GOT3 (cell line): Measurements from ENCODE around the gene FRMD4A.

Source experiments
- DNase-seq: peaks from one replicate; lab custom pipeline; 2025; ENCODE audit warnings: mixed read lengths; lab: John Stamatoyannopoulos, UW

FRMD4A gene

DNA sequence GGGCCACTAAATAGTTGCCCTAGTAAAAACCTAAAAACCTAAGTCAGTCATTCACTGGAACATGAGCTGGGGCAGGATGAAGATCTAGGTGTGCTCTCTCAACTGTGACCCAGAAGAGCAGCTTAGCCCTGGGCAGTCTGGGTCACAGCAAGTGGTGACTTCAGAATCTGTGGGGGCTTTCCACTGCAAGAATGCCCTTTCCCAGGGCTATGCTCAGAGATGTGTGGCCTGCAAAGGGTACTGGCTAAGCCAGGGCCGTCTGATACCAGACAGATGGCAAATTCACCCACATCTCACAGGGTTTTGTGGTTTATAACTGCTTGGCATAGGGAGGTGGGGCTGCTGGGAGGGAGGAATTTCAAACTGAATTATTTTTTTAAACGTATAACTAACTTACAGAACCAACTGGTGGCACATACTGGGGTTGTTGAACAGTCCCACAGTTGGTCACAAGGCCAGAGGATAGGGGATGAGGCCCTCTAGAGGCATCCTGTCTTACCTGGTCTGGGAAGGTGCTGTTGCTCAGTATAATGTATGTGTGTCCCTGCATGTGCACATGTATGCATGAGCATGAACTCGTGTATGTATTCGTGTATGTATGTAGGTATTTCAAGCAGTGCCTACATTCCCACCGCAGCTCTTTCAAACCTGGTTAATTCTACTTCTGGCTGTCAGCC lies 680.7 kb downstream of the FRMD4A start:
- DNase-seq = no peak

DNA sequence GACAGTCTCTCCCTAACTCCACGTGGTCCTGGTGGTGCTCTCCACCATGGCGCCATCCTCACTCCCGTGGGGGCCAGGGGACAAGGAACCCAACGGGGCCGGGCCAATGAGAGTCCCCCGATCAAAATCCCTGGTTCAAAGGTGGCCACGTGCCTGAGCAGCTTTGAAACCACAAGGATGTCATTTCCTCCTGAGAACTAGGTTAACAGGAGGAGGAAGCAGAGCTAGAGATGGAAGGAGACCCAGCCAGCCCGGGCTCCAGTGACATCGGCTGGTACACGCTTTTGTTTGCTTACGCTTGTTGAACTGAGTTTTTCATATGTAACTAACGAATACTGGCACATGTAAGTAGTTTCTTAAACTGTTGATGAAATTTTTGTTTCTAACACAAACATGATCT lies 682.3 kb downstream of the FRMD4A start:
- no peak for DNase-seq

DNA sequence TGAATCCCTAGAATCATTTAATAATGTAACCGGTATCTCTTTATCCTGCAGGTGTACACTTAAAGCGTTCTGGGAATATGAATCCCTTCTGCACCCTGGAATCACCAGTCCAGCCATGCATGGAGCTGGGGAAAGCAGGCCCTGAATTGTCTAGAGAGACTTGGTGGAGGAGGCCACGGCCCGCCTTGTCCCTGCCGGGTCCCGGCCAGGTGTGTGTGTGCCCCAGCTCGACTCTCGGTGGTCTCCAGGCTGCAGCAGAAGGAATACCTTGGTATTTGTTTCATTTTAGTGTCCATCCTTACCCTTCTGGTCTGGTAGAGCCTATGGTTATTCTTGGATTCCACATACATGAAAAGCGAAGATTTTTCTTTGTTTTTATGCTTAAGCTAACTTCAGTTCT lies 685.9 kb downstream of the FRMD4A start:
- DNase-seq = no peak

DNA sequence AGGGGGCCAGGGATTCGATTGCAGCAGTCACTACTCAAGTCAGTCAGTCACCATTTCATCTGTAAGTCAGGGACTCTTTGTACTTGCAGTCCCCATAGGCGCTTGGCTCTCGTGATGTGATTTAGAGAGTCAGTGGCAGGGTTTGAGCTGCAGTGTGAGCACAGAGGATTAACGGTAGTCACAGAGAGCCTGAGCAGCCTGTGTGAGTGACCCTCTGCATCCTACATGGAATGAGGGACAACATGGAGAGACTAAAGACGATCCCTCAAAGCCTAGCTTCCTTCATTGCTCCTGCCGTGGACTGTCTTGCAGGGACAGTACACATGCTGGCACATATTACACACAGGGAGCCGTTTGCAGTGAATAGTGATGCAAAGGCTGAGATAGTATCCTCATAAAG lies 687.7 kb downstream of the FRMD4A start:
- no peak for DNase-seq

DNA sequence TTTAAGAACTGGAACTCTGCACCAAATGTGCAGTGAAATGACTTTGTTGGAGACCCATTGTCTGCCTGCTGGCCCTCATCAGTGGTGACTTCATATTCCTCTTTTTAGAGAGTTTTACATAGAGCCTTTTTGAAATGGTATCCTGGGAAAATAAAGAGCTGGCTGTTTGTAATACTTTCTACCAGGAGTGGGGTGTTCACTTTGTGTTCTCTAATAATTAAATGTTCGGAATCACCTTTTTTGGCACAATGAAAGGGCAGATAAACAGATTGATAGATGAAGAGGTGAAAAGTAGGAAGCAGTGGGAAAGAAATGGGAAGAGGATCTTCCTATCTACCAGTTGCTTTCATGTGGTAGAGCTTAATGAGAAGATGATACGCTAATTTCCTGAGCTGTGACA lies 688.4 kb downstream of the FRMD4A start:
- no peak for DNase-seq

DNA sequence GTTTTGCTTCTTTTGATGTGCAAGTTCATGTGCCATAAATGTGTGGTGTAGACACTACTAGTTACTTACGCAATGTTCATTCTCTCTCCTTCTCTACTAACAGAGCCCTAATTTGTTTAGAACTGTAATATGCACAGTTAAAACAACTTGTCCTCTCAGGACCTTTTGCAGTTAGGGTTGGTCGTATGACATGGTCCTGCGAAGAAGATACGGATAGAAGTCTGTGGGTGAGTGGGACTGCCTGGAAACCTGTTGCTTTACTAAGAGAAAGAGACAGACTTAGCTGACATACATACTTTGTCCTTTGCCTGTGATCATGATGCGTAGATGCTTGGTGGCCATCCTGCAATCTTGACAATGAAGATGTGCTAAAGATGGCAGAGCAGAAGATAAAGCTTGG lies 692.8 kb downstream of the FRMD4A start:
- no peak for DNase-seq

DNA sequence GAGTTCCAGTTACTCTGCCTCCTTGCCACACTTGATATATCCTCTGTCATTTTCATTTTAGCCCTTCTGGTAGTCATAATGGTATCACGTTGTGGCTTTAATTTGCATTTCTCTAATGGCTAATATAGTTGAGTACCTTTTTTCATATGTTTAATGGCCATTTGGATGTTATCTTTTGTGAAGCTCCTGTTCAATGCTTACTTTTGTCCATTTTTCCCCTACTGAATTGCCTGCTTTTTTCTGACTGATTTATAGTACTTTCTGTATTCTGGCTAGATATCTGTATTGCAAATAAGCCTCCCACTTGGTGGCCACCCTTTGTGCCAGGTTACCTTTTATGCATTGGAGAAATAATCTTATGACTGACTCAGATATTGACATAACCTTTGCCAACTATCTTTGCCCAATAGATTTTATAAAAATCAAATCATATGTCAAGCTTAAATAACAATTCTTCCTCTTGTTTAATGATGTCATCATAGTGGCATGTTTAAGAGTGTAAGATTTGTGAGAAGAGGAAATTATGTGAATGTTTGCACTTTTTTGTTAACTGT lies 693.3 kb downstream of the FRMD4A start:
- DNase-seq = no peak

DNA sequence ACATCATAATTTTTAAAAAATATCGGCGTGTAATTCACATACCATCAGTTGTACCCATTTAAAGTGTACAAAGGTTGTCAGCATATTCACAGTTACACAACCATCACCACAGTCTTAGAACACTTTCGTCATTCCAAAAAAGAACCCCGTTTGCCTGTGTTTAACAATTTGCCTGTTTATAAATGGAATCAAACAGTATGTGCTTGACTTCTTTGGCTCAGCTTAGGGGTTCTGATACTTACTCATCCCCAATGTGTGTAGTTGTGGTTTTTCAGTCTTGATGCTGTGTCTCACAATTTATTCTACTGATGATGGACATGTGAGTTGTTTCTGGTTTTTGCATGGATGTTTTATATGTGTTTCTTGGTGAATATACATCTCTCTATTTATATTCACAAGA lies 693.9 kb downstream of the FRMD4A start:
- DNase-seq = no peak

DNA sequence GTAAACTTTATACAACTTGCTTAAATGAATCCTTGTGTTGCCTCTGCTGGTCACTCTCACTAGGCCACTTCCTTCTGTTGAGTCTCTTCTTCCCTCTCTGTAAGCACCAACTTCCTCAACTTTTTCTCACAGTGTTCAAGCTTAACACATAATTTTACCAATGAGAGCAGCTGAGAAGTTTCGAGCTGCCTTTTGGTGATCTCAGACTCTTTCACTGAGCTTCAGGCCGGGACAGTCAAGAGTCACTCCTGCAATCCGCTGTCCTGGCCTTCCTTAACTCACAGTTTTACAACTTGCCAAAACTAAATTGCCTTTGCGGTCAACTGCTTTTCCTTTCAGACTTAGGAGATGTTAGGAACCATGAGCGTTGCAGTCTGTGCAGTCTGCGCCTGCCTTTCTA lies 696.5 kb downstream of the FRMD4A start:
- DNase-seq = no peak

DNA sequence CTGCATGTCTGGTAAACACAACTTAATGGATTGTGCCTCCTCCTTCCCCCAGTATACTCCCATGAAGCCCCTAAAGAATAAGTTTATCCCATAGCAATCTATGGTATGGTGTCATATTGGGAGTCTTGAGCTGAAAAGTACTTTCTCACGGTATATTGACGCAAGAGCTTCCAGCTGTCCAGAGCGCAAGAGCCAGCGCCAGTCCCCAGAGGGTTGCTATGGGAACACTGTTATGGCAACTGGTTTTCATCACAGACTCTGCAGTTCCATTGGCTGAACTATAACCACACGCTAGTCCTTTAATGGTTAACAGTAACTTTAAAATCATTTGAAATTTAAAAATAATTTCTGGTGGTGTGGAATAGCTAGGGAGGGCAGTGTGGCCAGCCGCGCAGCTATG lies 697.0 kb downstream of the FRMD4A start:
- no peak for DNase-seq

DNA sequence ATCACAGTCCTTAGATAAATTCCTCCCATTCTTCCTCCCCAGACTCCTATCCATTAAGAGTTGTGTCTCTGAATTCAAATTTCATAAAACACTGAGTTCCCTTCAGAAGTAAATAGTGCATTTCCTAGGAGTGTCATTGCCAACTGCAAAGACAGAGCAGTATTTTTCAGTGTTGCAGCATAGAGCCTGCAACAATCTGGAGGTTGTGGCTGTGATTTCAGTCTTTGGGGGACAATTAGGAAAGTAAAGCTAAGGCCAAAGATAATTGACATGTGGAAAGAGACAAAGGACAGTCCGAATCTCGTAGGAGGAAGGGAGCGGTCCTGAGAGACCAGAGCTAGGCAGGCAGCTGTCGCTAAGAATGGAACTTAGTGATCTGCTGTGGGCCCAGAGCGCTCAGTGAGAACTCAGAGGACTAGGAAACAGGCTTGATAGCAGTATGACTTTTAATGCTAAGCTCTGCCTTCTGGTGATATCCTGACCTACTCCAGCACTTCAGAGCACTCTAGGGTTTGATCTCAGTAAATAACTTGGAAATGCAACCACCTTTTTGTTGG lies 697.8 kb downstream of the FRMD4A start:
- DNase-seq = no peak

DNA sequence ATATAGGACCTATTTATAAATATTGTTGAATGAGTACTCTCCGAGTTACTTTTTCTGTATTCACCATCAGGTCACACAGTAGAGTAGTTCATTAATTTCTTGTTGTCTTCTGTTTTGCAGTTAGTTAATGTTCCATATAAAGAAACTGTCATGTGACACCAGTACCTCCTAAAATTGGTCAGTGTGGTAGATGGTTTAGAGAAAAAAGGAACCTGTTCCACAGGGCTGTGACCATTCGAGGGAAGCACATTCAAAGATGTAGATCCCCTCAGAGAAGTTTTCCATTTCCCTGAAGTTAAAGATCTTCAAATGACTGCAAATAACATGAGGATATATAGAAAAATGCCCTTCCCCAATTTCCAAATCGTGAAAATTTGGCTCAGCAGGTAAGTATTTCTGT lies 698.3 kb downstream of the FRMD4A start:
- no peak for DNase-seq

DNA sequence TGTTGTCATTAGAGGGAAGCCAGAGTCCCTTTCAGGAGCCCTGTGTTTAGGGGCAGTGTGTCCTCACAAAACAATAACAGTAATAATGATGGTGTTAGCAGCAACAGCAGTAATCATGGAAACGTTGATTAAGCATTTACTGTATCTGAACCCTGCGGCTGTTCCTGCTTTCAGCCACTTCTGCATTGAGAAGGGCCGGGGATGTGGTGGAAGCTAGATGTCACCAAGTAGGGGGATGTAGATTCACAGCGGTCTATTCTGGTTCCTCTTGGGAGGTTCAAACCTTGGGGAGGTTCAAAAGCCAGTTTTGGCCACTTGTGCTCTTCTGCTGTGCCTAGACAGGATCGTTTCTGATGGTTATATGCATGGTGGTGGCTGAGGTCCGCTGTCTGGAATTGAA lies 699.1 kb downstream of the FRMD4A start:
- DNase-seq = no peak

DNA sequence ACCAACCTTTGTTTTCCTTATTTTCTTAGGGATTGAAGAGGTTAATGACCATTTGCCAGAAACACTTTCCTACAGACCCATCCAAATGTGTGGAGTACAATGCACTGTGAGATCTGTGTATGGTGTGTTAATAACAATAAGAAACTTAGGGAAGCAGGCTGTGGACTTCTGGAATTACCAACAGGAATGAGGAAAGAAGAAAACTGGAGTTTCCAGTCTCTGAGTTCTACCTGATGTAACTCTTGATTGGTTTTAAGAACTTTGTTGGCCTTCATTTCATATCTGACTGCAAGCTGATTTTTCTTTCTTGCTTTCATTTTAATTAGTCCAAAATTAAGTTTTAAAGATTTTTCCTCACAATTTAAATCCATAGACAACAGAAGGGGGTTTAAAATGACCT lies 700.5 kb downstream of the FRMD4A start:
- DNase-seq = no peak

DNA sequence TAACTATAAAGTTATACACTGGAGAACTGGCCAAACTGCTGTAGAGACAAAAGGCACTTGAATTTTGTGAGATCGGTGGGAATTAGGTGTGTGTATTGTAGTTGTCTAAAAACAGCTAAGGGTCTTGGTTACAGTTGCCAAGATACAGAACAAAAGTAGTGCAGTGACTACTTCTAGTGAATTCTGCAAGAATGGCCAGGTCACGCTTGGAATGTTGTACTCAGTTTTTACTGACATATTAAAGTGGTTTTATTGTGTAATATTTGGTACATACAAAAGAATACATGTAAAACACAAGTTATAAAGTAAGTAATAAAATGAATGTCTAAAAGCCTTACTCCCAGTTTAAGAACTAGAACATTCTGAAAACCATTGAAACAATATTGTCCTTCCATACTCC lies 701.6 kb downstream of the FRMD4A start:
- DNase-seq = no peak

DNA sequence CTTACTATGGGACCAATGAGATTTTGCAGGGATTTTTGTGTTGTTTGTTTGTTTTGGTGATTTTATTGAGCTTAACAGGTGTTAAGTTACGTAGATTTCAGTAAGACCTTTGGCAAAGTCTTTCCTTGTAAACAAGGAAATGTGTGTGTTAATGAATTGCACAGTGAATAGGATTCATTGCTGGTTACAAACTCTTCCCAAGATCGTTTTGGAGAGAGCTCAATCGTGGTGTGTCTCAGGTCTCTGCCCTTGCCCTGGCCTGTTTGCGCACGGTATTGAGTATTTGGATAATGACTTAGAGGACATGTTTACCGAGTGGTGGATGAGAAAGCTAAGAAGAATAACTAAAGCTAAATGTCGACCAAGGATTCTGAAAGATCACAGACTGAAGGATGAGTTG lies 702.1 kb downstream of the FRMD4A start:
- no peak for DNase-seq

DNA sequence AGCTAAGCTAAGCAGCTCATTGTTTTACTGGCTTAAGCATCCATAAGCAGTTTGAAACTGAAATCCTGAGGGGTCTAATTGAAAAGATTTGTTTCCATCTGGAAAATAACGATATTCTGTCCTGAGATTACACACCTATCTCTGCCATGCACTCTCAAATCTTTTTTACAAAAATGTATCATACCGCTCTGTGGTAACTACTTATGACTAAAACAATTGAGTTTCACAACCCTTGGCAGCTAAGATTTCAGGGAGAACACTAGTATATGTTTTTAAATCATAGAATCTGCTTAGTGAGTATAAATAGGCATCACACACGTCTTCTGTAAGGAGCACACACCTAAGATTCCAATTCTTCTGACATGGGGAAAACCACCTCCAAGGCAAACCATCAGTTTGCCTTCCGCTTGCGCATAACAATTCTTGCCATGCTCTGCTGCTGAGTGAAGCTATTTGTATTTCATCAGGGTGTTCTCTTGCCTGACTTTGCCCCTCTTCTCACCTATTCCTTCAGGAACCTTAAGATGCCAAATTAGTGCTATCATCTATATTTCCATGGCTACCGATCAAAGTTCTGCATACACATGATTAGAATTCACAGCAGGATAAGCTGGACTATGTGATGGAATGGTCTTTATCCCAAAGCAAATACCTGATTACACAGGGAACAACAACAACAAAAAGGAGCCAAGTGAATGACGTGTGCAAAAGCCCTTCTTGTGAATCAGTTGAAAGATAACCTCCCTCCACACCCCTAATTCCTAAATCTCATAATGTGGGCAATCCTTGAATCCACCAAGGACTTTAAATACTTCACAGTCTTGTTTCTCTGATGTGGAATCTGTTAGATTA lies 703.0 kb downstream of the FRMD4A start:
- no peak for DNase-seq

DNA sequence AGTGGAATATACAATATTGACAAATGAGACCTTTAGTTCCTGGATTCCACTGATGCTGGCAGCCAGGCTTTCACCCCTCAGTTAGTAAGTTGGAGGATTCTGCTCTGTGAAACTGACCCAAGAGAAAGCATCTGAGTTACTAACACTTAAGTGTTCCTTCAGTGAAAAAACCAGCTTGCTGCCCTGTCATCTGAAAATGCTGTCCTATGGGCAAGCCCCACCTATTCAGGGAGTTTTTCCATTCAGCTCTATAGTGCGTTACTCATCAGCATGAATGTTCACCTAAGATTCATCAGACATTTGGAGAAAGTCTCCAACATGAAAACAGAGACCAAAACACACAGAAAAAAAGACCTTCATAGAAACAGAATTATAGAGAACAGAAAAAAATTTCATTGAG lies 706.1 kb downstream of the FRMD4A start:
- no peak for DNase-seq

DNA sequence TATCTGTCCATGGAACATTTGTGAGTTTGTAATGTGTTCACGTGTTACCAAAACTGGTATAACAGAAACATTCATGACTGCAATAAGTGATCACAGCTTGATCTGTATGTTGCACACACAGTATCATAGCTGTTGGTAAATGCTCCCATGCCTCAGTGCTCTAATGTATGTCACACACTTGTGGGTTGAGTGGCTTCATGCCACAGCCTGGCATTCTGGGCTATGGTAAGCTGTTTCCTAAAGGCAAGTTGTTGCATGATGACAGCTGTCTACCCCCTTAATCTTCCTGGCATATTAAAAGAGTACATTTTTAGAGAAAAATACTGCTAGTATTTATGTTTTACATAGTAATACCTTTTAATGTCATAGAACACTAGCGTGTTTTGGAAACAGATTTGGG lies 708.8 kb downstream of the FRMD4A start:
- DNase-seq = no peak

DNA sequence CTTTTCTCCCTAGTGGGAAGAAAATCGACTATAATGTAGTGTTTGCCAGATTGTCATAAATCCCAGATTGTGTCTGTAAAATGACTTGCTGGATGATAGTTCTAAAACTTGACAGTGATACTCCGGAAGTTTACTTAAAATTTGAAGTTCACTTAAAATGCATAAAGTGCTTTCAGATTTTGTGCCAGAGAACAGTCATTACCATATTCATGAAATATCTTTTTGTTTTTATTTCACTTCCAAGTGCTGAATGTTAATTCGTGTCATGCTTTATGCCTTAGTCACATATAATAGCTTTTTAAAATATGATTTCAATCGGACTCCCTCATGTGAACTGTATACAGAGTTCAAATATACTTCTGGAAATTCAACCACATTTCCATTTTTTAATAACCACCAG lies 713.6 kb downstream of the FRMD4A start:
- DNase-seq = no peak

DNA sequence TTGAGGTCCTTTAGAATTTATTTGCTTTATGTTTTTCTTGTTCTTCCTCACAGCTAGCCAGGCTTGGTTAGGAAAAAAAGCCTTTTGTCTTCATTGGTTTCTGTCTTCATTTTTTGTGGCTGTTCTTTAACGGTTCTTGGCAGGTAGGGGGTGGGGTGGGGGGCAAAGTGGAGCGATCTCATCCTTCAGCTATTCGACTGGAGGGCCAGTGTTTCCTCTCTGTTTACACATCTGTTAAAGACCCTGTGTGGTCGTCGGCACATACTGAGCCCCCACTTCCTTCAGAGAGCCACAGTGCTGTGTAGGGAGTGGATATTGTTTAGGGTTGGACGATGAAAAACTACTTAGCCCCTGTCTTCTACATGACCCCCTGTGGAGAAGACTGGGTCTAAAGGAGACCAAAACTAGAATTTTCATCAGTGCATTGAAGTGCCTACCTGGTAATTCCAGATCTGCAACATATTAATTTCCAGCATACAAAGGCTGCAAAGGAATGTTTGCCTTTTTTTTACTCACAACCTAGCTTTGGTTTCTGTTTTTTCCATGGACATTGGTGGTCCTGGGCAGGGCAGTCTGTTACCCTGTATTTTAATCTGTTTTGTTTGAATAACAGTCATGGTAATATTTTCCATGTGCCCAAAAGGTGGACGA lies 714.9 kb downstream of the FRMD4A start:
- DNase-seq = no peak

DNA sequence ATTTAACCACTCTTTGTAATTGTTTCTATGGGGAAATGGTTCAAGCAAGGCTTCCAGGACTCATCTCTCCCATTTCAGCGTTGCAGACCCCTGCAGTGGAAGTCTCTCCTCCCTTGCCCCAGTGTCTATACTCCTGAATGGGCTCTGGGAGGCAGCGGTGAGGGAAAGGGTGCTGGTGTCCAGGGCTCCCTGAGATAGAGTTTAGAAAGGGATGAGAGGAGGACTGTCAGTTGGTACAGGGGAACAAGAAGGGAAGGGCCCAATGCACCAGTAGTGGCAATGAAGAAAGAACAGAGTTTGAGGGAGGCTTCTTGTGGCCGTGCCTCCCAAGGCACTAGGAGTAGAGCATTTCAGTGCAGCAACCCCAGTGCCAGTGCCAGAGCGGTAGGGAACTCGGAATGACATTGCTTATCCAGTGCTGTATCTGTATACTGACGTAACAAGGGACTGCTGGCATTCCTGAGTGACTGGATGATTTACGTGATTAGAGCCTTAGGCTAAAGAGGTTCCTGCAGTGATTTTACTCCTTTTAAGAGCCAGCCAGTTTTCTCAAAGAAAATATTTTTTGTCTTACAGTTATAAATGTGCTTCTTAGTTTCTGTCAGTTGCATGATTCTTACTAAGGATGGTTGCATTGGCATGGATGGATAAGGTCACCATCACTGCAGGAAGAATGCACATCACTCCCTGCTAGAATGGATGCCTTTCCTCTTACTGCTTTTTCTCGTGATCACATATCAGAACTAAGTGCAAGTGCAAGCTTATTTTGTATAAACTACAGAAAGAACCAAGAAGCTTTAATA lies 716.0 kb downstream of the FRMD4A start:
- DNase-seq = no peak
